Activated T-cell treated with anti-CD3 and anti-CD28 coated beads, Interleukin-2, amount 50 U/mL, for 4 hours (primary cell): ENCODE results near the gene SPATA31A7. TPM values are rescaled to one million over a fixed set of nuclear protein-coding genes. Genes with fewer than 3 reads are reported as not detected.
"Not testable (repeated sequence)": the region's sequence is repeated elsewhere in the genome, so short reads cannot be mapped to it uniquely, and the experiment has no call there.

Experiments
- ATAC-seq, 2 donors: fragments of 200-7000 bp; cut with Tn5 transposase; one replicate each; pipeline ENCODE4 v1.10.0; 2021
- DNase-seq: peaks from one replicate; pipeline ENCODE4 v3.0.0-alpha.2; 2020
- H3K27me3 Mint-ChIP-seq: one replicate; pipeline ENCODE4 v1.8.0; 2021; ENCODE audit warnings: low read depth, mixed read lengths
- H3K36me3 Mint-ChIP-seq: one replicate; pipeline ENCODE4 v1.8.0; 2022; ENCODE audit warnings: mixed read lengths; ENCODE audit not compliant: insufficient read depth
- H3K4me1 Mint-ChIP-seq: one replicate; pipeline ENCODE4 v1.8.0; 2021; ENCODE audit warnings: low read depth, mixed read lengths
- H3K4me3 Mint-ChIP-seq: one replicate; pipeline ENCODE4 v1.8.0; 2021; ENCODE audit warnings: mild to moderate bottlenecking, moderate library complexity, mixed read lengths
- H3K9me3 Mint-ChIP-seq: one replicate; pipeline ENCODE4 v1.8.0; 2021; ENCODE audit warnings: mixed read lengths
- total RNA-seq, 3 donors: library from RNA; stranded (reverse); gene quantifications; one replicate each; pipeline ENCODE4 v1.2.1, GENCODE V29; 2021

The SPATA31A7 gene
- total RNA-seq, result not detected

GRCh38 chr9:61189736-61190135, at the start of gene SPATA31A7:
Gene SPATA31A7, plus strand, starts transcription at chr9:61190036. Its CDS starts 29 bp downstream, at chr9:61190065.
- H3K4me3 Mint-ChIP-seq, H3K36me3 Mint-ChIP-seq, H3K4me1 Mint-ChIP-seq, H3K9me3 Mint-ChIP-seq, ATAC-seq, DNase-seq, H3K27me3 Mint-ChIP-seq: not testable (repeated sequence)

GRCh38 chr9:61226438-61226837, 36.6 kb downstream of the SPATA31A7 start:
- H3K4me1 Mint-ChIP-seq, H3K9me3 Mint-ChIP-seq, H3K4me3 Mint-ChIP-seq, H3K27me3 Mint-ChIP-seq, H3K36me3 Mint-ChIP-seq, ATAC-seq, DNase-seq: not testable (repeated sequence)
